Esophagus muscularis mucosa (tissue), 4 donors: ENCODE data around the gene CD47.

Experiments used
- CTCF ChIP-seq, 3 experiments: fragments of 200-600 bp in 2 of 3; fragments of 450-650 bp in 1 of 3; sonication (generic) in 2 of 3; IDR thresholded peaks; one replicate each; pipeline ENCODE4 v1.5.1; 2017 to 2019; ENCODE audit warnings: antibody characterized with exemption in 3 of 3, mild to moderate bottlenecking in 2 of 3, moderate library complexity in 1 of 3
- EP300 ChIP-seq: sonication (generic); formaldehyde crosslinking; IDR thresholded peaks from one replicate; pipeline ENCODE4 v1.6.1; 2017; ENCODE audit warnings: antibody characterized with exemption
- POLR2A ChIP-seq: fragments of 450-650 bp; IDR thresholded peaks from one replicate; pipeline ENCODE4 v1.6.1; 2017; ENCODE audit warnings: antibody characterized with exemption, moderate library complexity, mild to moderate bottlenecking, low read depth

GRCh38 chr3:108088146-108088545 is 2.7 kb downstream of the CD47 start:
- no peak for TF ChIP-seq CTCF (IDR thresholded peaks at IDR 0.05)
- TF ChIP-seq EP300, result no peak
- TF ChIP-seq POLR2A, result no peak
